GM21515 (cell line): Measurements from ENCODE around the gene LSM14A.
"Not testable (repeated sequence)": the region's sequence is repeated elsewhere in the genome, so short reads cannot be mapped to it uniquely, and the experiment has no call there.

ENCODE experiments used
- ATAC-seq: cut with Tn5 transposase; IDR thresholded peaks from one replicate; pipeline ENCODE4 v1.9.1; 2021; ENCODE audit not compliant: unreplicated experiment

Gene LSM14A

DNA sequence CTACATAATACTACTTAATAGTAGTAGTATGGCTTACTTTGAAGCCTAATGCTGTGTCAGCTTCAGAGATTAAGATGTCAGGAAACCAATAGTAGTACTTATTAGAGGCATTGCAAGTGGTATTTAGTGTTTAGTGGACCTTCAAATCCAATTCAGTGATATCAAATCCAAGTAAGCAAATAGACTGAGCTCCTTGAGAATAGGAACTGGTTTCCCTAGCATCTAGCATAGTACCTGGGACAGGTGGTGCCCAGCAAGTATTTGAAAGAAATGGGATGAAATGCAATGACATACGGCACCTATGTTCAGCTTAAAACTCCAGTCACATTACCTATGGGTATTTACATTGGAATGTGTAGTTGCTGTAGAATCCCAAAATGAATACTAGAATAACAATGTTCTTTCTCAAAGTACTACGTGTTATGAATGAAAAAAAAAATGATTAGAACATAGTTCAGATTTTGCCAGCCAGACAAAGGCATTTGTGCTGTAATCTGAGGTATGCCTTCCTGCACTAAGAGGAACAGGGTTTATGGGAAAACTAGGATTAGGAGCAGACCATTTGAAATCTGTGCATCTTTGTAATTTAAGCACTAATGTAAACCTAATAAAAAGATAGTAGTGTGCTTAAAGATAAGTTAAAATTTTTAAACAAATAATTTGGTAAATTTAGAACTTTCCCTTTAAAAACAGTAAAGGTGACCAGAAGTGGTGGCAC, 17.1 kb downstream of the LSM14A start:
- ATAC-seq = no peak

DNA sequence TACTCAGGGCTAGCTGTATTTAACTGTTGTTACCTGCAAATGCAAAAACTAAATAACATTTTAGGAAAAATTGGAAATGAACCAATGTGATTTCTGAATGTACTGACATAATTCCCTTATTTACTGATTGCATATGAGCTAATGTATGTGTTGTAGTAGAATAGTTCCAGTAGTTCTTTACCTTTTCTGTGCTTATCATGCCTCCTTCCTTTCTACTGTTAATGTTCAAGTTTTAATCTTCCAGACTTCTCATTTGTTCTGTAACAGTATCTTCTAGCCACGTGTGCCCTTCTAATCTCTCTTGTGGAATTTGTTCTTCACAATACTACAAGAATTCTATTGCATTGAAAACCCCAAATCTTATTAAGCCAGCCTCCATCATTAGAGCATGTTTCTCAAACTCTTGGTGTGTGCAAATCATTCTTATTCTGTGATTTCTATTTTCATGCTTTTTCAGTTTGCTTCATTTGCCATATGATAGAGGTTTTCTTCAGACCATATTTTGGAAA, 17.7 kb downstream of the LSM14A start:
- no peak for ATAC-seq

DNA sequence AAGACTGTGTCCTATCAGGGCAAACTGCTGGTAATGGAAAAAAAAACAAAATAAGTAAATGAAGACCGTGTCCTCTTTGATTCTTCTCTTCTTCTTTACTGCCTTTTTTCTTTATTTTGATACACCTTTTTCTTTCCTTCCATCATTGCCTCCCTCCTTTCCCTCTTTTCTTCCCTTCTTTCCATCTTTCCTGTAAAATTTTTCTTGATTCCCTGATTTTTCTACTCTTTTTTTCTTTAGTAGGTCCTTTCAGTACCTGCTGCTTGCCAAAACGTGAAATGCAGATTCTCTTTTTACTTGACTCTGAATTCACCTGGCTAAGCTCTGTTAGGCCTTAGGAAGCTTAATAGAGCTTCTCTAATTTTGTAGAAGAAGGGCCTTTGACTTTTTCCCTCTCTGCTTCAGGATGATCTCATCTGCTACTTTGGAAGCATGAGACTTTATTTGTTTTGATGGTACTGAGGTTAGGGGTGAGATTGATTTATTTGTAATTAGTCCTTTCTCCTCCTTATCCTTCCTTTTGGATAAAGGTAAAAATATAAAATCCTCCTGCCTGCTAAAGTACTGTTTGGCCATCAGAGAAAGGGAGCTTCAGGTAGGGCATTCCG, 19.2 kb downstream of the LSM14A start:
- no peak for ATAC-seq

DNA sequence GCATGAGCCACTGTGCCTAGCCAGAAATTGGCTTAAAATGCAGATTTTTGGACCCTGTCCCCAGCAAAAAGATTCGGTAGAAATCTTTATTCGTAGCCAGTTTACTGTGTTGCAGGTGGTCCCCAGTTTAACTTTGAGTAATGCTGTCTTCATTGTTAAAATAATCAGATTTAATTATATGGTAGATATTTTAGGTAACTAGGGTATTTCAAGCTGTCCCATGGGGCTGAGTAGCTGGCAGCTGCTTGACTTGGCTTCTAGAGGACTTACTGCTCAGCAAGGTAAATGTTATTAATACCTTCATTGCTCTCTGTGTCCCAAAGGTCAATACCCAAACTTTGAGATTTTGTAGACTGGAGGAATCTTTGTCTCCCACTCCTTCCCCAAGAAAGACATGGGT, 21.1 kb downstream of the LSM14A start:
- ATAC-seq = no peak

DNA sequence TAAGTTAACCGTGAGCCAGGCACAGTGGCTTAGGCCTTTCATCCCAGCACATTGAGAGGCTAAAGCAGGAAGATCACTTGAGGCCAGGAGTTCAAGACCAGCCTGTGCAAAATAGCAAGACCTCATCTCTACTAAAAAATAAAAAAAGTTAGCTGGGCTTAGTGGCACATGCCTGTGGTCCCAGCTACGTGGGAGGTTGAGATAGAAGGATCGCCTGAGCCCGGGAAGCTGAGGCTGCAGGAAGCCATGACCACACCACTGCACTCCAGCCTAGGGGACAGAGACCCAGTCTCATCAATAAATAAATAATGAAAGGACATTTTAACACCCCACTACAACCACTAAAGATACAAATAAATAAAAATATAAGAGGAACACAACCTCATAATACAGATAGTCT, 21.6 kb downstream of the LSM14A start:
- no peak for ATAC-seq

DNA sequence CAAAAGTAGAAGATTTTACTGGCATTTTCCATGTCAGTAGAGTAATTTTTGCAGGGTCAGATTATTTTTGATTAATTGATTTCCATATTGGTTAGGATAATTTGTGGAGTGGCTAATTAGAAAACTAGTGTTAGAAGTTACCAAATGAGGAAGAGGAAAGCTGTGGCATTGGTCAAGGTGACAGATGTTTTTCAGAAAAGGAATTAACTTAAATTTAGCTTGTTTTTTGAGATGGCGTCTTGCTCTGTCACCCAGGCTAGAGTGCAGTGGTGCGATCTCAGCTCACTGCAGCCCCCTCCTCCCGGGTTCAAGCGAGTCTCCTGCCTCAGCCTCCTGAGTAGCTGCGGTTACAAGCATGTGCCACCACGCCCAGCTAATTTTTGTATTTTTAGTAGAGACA, 28.8 kb downstream of the LSM14A start:
- ATAC-seq = no peak

DNA sequence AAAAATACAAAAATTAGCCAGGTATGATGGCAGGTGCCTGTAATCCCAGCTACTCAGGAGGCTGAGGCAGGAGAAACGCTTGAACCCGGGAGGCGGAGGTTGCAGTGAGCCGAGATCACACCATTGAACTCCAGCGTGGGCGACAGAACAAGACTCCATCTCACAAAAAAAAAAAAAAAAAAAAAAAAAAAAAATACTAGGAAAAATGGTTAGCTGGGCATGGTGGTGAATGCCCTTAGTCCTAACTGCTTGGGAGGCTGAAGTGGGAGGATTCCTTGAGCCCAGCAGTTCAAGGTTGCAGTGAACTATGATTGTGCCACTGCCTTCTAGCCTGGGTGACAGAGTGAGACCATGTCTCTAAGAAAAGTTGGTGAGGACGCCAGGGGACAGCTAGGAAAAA, 33.0 kb downstream of the LSM14A start:
- not testable (repeated sequence) for ATAC-seq

DNA sequence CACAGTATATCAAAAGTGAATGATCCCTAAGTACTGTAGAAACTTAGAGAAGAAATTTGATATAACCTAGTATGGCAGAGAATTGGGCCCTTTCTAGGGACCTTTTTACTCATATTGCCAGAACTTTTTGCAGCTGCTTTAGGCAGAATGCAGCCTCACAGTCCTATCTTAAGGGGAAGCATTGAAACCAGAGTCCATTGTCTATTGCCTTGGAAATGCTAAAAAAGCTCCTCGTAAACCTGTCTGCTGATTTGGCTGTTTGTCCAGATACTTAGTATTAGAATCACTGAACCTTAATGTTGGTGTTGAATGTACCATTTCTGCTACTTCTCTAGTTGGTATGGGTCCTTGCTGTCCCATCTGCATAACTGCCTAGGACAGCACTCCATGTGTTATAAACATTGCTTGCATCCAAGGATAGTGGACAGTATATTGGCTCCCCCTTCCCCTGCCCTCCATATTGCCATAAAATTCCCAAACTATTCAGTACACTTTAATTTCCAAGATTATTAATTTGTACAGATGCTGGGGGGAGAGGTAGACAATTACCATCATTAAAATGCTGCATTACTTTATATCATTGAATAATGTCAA, 36.1 kb downstream of the LSM14A start:
- ATAC-seq = no peak

DNA sequence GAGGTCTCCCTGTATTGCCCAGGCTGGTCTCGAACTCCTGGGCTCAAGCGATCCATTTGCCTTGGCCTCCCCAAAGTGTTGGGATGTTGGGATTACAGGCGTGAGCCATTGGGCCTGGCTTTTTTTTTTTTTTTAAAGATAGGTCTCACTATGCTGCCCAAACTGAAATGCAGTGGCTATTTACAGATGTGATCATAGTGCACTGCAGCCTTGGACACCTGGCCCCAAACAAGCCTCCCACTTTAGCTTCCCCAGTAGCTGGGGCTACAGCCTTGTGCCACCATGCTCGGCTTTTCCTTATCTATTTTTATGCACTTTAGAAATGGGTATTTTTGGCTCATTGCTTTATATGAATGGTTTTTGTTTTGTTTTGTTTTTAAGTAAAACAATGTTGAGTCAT, 37.4 kb downstream of the LSM14A start:
- ATAC-seq = no peak

DNA sequence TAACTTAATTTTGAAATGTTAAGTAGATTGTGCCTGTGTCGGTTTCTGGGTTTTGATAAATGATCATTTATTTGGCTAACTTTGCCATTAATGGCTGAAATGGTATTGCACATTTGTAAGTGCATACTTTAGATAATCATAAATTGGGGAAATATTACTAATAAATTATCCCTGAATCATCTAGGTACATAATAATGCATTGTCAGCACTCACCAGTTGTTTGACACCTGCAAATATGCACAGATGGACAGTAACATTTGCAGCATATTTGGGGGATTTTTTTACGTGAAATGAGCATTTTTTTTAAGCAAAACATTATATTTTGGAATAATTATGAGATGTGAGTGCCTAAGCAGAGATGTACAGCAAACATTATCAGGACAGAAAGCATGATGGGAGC, 41.0 kb downstream of the LSM14A start:
- no peak for ATAC-seq

DNA sequence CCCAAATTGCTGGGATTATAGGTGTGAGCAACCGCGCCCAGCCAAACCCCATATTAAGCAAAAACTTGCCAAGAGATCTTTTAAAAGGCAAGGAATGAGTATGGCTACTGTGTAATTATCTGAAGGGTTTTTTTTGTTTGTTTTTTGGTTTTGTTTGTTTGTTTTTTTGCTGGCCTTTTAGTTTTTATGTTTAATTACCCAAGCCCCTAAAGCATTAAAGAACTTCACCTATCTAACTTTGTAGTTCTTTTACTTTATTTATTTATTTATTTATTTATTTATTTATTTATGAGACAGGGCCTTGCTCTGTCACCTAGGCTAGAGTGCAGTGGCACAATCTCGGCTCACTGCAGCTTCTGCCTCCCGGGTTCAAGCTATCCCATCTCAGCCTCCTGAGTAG, 41.7 kb downstream of the LSM14A start:
- ATAC-seq = no peak

DNA sequence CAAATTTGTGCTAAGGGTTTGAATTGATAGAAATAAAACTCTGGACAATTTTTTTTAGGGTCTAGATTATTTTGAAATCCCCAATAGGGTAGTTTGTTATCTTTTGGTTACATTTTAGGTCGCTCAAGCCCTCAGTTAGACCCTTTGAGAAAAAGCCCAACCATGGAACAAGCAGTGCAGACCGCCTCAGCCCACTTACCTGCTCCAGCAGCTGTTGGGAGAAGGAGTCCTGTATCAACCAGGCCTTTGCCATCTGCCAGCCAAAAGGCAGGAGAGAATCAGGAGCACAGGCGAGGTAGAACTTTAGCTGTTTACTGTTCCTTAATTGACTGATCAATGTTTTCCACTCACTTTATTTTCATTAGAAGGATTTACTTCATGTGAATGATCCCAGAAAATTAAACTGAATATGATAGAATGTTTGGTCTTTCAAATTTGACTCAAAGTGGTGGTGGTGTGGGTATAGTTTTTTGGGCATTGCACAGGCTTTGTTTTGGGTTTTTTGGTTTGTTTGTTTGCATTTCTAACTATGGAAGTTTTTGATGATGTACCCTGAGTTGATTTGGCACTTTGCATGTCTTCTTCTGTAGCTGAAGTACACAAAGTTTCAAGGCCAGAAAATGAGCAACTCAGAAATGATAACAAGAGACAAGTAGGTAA, 42.8 kb downstream of the LSM14A start:
- ATAC-seq = no peak

DNA sequence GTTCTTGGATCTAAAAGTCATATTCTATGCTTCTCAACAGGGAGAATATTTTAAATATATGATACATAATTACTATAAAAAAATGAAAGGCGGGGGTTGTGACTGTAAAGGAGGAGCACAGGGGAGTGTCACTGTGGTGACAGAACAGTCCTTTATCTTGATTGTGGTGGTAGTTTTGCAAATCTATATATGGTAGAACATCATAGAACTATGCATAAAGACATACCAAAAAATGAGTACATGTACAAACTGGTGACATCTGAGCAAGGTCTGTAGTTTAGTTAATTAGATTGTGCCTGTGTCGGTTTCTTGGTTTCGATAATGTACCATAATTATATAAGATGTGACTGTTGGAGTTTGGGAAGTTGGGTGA, 43.3 kb downstream of the LSM14A start:
- ATAC-seq = no peak

DNA sequence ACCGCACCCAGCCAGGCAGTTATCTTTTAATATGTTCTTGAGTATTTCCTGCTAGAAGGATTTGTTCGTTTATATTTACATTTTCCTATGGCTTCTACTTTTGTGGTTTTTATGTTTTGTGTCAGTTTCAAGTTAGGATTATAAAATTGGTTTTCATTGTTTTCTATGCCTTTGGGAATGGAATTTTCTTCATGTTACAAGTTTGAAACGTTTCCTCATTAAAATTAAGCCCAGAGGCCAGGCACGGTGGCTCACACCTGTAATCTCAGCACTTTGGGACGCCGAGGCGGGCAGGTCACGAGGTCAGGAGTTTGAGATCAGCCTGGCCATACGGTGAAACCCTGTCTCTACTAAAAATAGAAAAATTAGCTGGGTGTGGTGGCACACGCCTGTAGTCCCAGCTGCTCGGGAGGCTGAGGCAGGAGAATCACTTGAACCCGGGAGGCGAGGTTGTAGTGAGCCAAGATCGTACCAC, 44.5 kb downstream of the LSM14A start:
- not testable (repeated sequence) for ATAC-seq

DNA sequence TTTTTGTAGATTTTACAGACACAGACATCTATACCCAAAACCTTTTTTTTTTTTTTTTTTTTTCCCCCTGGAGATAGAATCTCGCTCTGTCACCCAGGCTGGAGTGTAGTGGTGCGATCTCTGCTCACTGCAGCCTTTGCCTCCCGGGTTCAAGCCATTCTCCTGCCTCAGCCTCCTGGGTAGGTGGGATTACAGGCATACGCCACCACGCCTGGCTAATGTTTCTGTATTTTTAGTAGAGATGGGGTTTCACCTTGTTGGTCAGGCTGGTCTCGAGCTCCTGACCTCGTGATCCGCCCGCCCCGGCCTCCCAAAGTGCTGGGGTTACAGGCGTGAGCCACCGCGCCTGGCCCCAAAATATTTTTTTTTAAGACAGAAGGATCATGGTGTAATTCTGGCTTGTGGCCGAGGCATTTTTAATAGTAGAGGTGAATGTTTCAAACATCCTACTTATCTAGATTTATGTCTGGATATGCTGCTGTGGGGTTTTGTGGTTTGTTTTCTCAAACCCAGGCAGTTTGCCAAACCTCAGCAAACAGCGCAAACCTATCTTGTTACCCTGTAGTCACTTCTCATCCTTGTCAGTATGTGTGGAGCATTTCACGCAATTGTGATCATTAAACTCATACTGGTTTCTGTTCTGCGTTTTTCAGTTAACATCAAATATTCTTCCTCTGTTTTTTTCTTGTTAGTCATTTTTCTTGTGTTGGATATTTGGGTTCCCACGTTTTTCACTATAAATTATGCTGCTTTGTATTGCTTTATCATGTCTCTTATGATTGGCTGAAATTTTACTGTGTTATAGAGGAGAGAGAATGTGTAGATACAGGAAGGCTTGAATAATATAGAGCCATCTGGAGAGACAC, 45.9 kb downstream of the LSM14A start:
- ATAC-seq = peak; percentile 60

DNA sequence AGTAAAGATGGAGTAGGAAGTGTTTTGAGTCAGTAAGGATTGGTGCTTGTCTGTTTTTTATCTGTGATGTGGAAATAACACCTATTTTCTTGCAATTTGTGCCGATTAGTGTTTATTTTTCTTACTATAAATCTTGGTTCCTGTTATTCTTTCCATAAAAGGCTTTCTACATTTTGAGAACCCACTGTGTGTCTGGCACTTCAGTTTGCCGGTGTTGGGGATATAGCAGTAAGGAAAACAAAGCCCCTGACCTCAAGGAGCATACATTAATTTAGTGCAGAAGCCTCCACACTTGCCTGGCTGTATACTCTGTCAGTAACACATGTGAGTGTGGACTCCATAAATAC, 46.5 kb downstream of the LSM14A start:
- no peak for ATAC-seq

DNA sequence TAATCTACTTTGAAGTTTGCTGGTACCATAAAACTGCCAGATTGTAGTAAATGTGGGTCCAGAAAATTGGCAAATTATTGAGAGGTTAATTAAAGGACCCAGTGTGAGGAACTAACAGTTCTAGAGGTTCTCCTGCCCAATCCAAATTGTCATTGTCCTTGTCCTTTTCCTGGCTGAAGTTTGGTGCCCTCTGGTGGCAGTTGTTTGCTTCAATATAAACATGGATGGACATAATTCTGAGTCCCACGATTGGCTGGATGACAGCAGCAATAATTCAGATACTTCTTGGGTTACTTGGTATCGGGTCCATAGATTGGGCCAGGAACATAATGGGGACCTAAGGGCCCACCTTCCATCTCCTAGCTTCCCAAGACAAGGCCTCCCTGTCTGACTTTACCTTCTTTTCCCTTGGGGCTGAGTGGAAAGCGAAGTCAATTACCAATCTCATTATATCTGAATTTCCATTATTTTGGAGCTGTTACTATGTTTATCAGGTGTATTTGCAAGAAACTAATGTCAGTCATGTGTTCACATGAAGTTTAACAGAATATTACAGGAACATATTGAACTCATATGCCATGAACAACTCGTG, 48.3 kb downstream of the LSM14A start:
- no peak for ATAC-seq

DNA sequence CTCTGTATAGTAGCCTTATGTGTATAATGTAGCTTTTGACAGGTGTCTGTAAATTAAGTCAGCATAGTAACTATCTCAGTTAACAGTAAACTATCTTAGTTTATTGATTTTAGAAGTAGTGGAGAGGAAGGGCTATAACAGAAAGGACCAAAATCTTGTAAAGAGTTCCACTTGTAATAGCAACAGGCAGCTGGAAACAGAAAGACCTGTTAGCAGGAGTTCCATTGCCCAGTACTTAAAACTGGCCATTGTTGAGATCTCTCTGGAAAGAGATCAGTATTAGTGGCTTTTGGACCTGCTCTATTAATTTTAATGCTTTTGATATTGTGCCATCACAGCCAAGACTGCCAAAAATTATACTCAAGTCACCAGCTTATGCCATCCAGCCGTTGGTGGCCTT, 50.1 kb downstream of the LSM14A start:
- ATAC-seq = no peak

DNA sequence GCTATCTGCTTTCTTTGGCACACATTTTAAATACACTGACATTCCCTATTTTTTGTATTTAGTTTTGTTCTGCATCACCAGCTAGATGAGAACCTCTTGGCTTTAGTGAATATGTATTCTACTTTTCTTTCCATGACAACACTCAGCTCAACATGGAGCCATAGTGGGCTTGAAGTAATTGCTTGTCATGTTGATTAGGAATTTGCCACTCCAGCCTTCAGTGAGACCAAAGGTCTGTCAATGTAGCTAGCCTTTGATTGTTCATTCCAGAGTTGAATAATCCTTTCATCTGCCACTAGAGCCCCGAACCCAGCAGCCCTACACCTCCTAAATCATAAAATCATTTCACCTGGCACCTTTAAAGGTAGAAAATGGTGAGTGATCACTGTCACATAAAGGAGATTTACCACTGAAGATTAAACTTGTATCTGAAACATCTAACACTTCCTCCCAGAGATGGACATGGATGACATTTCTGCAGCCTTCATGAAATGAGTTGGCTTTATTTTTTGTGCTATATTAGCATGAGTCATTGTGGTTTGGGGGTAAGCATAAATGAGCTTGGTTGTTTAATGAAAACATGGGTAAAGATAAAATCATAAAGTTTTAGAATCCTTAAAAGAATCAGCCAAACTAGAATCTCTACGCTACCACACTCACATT, 52.8 kb downstream of the LSM14A start:
- no peak for ATAC-seq

DNA sequence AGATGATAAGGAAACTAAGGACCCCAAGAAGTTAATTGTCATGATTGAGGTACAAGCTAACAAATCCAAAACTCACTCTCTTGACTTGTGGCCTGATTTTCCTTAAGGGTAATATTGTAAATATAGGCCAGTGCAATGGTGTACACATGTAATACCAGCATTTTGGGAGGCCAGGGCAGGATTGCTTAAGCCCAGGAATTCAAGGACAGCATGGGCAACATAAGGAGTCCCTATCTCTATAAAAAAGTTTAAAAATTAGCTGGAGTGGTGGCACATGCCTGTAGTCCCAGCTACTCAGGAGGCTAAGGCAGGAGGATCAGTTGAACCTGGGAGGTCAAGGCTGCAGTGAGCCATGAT, 53.3 kb downstream of the LSM14A start:
- ATAC-seq = no peak
